B cell (primary cell): Measurements from ENCODE around the gene FCRL1. TPM values are rescaled to one million over a fixed set of nuclear protein-coding genes. Genes with fewer than 3 reads are reported as not detected.

Experiments used
- ATAC-seq: fragments of 200-7000 bp; cut with Tn5 transposase; one replicate; pipeline ENCODE4 v1.10.0; 2021; ENCODE audit warnings: low read depth, mild to moderate bottlenecking, moderate number of reproducible peaks, moderate library complexity
- CTCF ChIA-PET: fragments of 350-600 bp; sonication (Branson Sonifier 250); formaldehyde crosslinking; loops from one replicate; lab custom pipeline; 2021; ENCODE audit warnings: antibody characterized with exemption, inconsistent platforms; lab: Charles Lee
- POLR2A ChIA-PET: fragments of 350-600 bp; sonication (Branson Sonifier 250); formaldehyde crosslinking; loops from one replicate; lab custom pipeline; 2021; ENCODE audit warnings: antibody characterized with exemption; lab: Charles Lee
- DNase-seq: peaks from one replicate; pipeline ENCODE4 v3.0.0; 2013
- H2AFZ ChIP-seq: 2 replicates; pipeline ENCODE4 v1.6.1; 2012; ENCODE audit warnings: mild to moderate bottlenecking, low read depth, low read length; ENCODE audit not compliant: insufficient read depth, poor library complexity, severe bottlenecking
- H3K27ac ChIP-seq, 2 donors: 1 replicate in 1 of 2; 2 replicates in 1 of 2; pipeline ENCODE4 v1.5.1; 2012 to 2013; ENCODE audit warnings: low read length in 2 of 2, mild to moderate bottlenecking in 2 of 2, moderate library complexity in 1 of 2
- H3K27me3 ChIP-seq, 4 experiments: fragments of 200-600 bp in 1 of 4; sonication (generic) in 1 of 4; replicated peaks in 1 of 4; 1 replicate in 2 of 4; 2 replicates in 2 of 4; pipeline versions ENCODE4 v1.6.1 to v1.7.0; 2013 to 2016; ENCODE audit warnings: low read length in 3 of 4, mild to moderate bottlenecking in 2 of 4, mixed read lengths in 1 of 4, moderate library complexity in 1 of 4; ENCODE audit not compliant: insufficient read depth in 4 of 4, control insufficient read depth in 3 of 4; ENCODE audit errors: control extremely low read depth in 1 of 4
- H3K36me3 ChIP-seq, 2 experiments: replicated peaks in 1 of 2; 1 replicate in 1 of 2; 2 replicates in 1 of 2; pipeline versions ENCODE4 v1.6.1 to v1.7.1; 2013; ENCODE audit warnings: low read length in 1 of 2; ENCODE audit not compliant: insufficient read depth in 2 of 2, control insufficient read depth in 1 of 2; ENCODE audit errors: control extremely low read depth in 1 of 2, extremely low read depth in 1 of 2
- H3K4me1 ChIP-seq, 2 donors: fragments of 200-600 bp in 1 of 2; sonication (generic) in 1 of 2; 1 replicate in 1 of 2; 2 replicates in 1 of 2; pipeline versions ENCODE4 v1.5.1 to v1.6.1; 2013 to 2017; ENCODE audit warnings: low read length in 2 of 2; ENCODE audit not compliant: control insufficient read depth in 2 of 2, insufficient read depth in 2 of 2
- H3K4me2 ChIP-seq: replicated peaks from 2 replicates; pipeline ENCODE3; 2012; ENCODE audit warnings: mild to moderate bottlenecking, low read depth, low read length; ENCODE audit not compliant: poor library complexity, severe bottlenecking
- H3K4me3 ChIP-seq, 5 experiments: fragments of 200-600 bp in 1 of 5; sonication (generic) in 1 of 5; 1 replicate in 3 of 5; 2 replicates in 2 of 5; pipeline versions ENCODE4 v1.5.1 to v1.7.0; 2011 to 2016; ENCODE audit warnings: low read length in 4 of 5, mild to moderate bottlenecking in 4 of 5, low read depth in 2 of 5, control low read depth in 1 of 5, moderate library complexity in 1 of 5; ENCODE audit not compliant: insufficient read depth in 1 of 5; ENCODE audit errors: control extremely low read depth in 1 of 5, extremely low read depth in 1 of 5
- H3K79me2 ChIP-seq: fragments of 200-600 bp; sonication (generic); one replicate; pipeline ENCODE4 v1.6.0; 2016; ENCODE audit warnings: low read length; ENCODE audit not compliant: control insufficient read depth, insufficient read depth
- H3K9ac ChIP-seq: fragments of 200-600 bp; sonication (generic); 2 replicates; pipeline ENCODE4 v1.6.1; 2017; ENCODE audit warnings: mild to moderate bottlenecking, low read length, moderate library complexity
- H3K9me3 ChIP-seq, 3 donors: one replicate each; pipeline versions ENCODE4 v1.6.1 to v1.7.1; 2013; ENCODE audit warnings: low read length in 2 of 3; ENCODE audit not compliant: control insufficient read depth in 2 of 3, insufficient read depth in 1 of 3; ENCODE audit errors: control extremely low read depth in 1 of 3
- H4K20me1 ChIP-seq: 2 replicates; pipeline ENCODE4 v1.6.0; 2012; ENCODE audit warnings: mild to moderate bottlenecking, low read length; ENCODE audit not compliant: insufficient read depth, control insufficient read depth, poor library complexity, severe bottlenecking
- H3K27ac Mint-ChIP-seq: one replicate; pipeline ENCODE4 v1.8.0; 2021; ENCODE audit warnings: mixed read lengths
- H3K27me3 Mint-ChIP-seq: one replicate; pipeline ENCODE4 v1.8.0; 2021; ENCODE audit warnings: mixed read lengths
- H3K4me1 Mint-ChIP-seq: one replicate; pipeline ENCODE4 v1.8.0; 2021; ENCODE audit warnings: mixed read lengths
- H3K4me3 Mint-ChIP-seq: one replicate; pipeline ENCODE4 v1.8.0; 2021; ENCODE audit warnings: mixed read lengths
- H3K9me3 Mint-ChIP-seq: one replicate; pipeline ENCODE4 v1.8.0; 2022; ENCODE audit warnings: mixed read lengths; ENCODE audit not compliant: insufficient read depth
- CTCF ChIP-seq: fragments of 200-600 bp; IDR thresholded peaks from one replicate; pipeline ENCODE4 v1.8.0; 2022; ENCODE audit warnings: antibody characterized with exemption, mild to moderate bottlenecking
- EZH2 ChIP-seq: IDR thresholded peaks from 2 replicates; pipeline ENCODE4 v1.6.1; 2012; ENCODE audit warnings: borderline replicate concordance, low read depth, mild to moderate bottlenecking, moderate library complexity, low read length; ENCODE audit not compliant: insufficient read depth, poor library complexity, severe bottlenecking
- WGBS: methylation state at CpG from one replicate; pipeline ENCODE4 v1.1.5; 2013; ENCODE audit warnings: missing lambda C conversion rate; ENCODE audit not compliant: insufficient coverage; 5-methylcytosine and 5-hydroxymethylcytosine counted together
- intact Hi-C: fragments of 100-400 bp; cut with micrococcal nuclease; formaldehyde crosslinking; loops from one replicate; pipeline ENCODE4 v1.10.0; 2022
- polyA plus RNA-seq: library from polyadenylated mRNA; depleted of rRNA; stranded (reverse); fragments of >200 nt; gene quantifications from 2 replicates; pipeline ENCODE4 v1.2.3, GENCODE V29; 2012
- total RNA-seq, 2 donors: library from RNA; stranded (reverse); fragments of 120-200 nt in 1 of 2; gene quantifications; 1 replicate in 1 of 2; 2 replicates in 1 of 2; pipeline versions ENCODE4 v1.2.3 to v1.2.4, GENCODE V29; 2013 to 2022

The FCRL1 gene
- total and polyA plus RNA-seq, 2 donors (not counting 1 experiment from before 2014, with no cell fraction given) = 277 to 953 TPM

- H2AFZ ChIP-seq = no peak overlapping the region
- H3K79me2 ChIP-seq = peaks cover 13% of the 10 kb centered on the region
- no peaks in the 10 kb centered on the region for H3K27me3 Mint-ChIP-seq
- intact Hi-C loops = loop anchor here (2.0 kb wide), 1 partner anchor 15 kb away; no protein-coding TSS in a partner anchor
- no peak overlapping the region for H3K9ac ChIP-seq
- H4K20me1 ChIP-seq = no peaks in the 10 kb centered on the region
- no peaks in the 10 kb centered on the region for H3K9me3 ChIP-seq
- H3K4me2 ChIP-seq = peak overlapping the region; percentile 51
- DNase-seq = no peak
- peaks cover 28 to 31% of the 10 kb centered on the region in 2 donors for H3K4me1 ChIP-seq
- 50% methylated on average over 1 of the region's 3 CpGs for WGBS
- no peak for TF ChIP-seq CTCF
- TF ChIP-seq EZH2 = no peak
- H3K36me3 ChIP-seq = no peaks in the 10 kb centered on the region
- H3K27me3 ChIP-seq = no peaks in the 10 kb centered on the region
- no peak overlapping the region for H3K4me3 ChIP-seq
- peaks cover 2% of the 10 kb centered on the region for H3K9me3 Mint-ChIP-seq
- ChIA-PET CTCF (interaction anchor here (1.1 to 2.2 kb wide), 9 partner anchors 9 to 250 kb away, joined by 3 to 6 read pairs (median 4); partner anchors contain the start of gene FCRL1), POLR2A (interaction anchor here (0.9 to 1.7 kb wide), 2 partner anchors 9 to 10 kb away, joined by 3 to 4 read pairs; partner anchors contain the start of gene FCRL1)
- no peak overlapping the region for H3K4me3 Mint-ChIP-seq
- H3K27ac Mint-ChIP-seq = no peak overlapping the region
- no peak overlapping the region for H3K27ac ChIP-seq
- no peak for ATAC-seq
- peaks cover 52% of the 10 kb centered on the region for H3K4me1 Mint-ChIP-seq
These were observed 9.8 kb upstream of the FCRL1 start for GRCh38 chr1:157829711-157830110.

- Mint-ChIP-seq H3K27me3 (no peaks in the 10 kb centered on the region), H3K4me3 (no peak overlapping the region), H3K4me1 (peaks cover 53% of the 10 kb centered on the region), H3K27ac (no peak overlapping the region), H3K9me3 (peaks cover 2% of the 10 kb centered on the region)
- DNase-seq = peak; percentile 40
- ChIA-PET POLR2A (interaction anchor here (0.9 to 1.7 kb wide), 2 partner anchors 8 to 10 kb away, joined by 3 to 4 read pairs; partner anchors contain the start of gene FCRL1), CTCF (interaction anchor here (0.6 to 2.2 kb wide), 14 partner anchors 8 to 501 kb away, joined by 3 to 6 read pairs (median 3); partner anchors contain the start of gene FCRL1)
- H3K4me1 ChIP-seq = peaks cover 28 to 31% of the 10 kb centered on the region in 2 donors
- no peaks in the 10 kb centered on the region for H3K36me3 ChIP-seq
- peak; percentile 54 for ATAC-seq
- no peaks in the 10 kb centered on the region for H3K9me3 ChIP-seq
- H4K20me1 ChIP-seq = no peaks in the 10 kb centered on the region
- no peak overlapping the region for H3K9ac ChIP-seq
- H3K4me2 ChIP-seq = peak overlapping the region; percentile 51
- H3K27ac ChIP-seq = no peak overlapping the region
- H3K79me2 ChIP-seq = peaks cover 18% of the 10 kb centered on the region
- TF ChIP-seq EZH2 (no peak), CTCF (no peak)
- no peaks in the 10 kb centered on the region for H3K27me3 ChIP-seq
- peak overlapping the region; percentile 26 for H2AFZ ChIP-seq
- intact Hi-C loops = loop anchor here (2.0 kb wide), 1 partner anchor 14 kb away; no protein-coding TSS in a partner anchor
- peak overlapping the region in 1 of 5 experiments; percentile 9 for H3K4me3 ChIP-seq
These were observed 9.3 kb upstream of the FCRL1 start for GRCh38 chr1:157829210-157829609.
